BLaER1 (cell line): ENCODE results near the gene NFE2L3.

Source experiments
- H3K27ac ChIP-seq: shearing (Covaris generic); formaldehyde crosslinking; 2 replicates; pipeline ENCODE4 v1.8.1; 2022
- H3K27me3 ChIP-seq: shearing (Covaris generic); formaldehyde crosslinking; 2 replicates; pipeline ENCODE4 v1.8.1; 2022
- H3K36me3 ChIP-seq: shearing (Covaris generic); formaldehyde crosslinking; 2 replicates; pipeline ENCODE4 v1.8.1; 2022
- H3K4me1 ChIP-seq: shearing (Covaris generic); formaldehyde crosslinking; 2 replicates; pipeline ENCODE4 v1.8.1; 2022
- H3K4me2 ChIP-seq: shearing (Covaris generic); formaldehyde crosslinking; 2 replicates; pipeline ENCODE4 v1.8.1; 2022
- H3K4me3 ChIP-seq: shearing (Covaris generic); formaldehyde crosslinking; 2 replicates; pipeline ENCODE4 v1.8.1; 2022
- H3K9ac ChIP-seq: shearing (Covaris generic); formaldehyde crosslinking; 2 replicates; pipeline ENCODE4 v1.8.1; 2022
- H3K9me3 ChIP-seq: shearing (Covaris generic); formaldehyde crosslinking; 2 replicates; pipeline ENCODE4 v1.8.1; 2022
- H4K20me1 ChIP-seq: shearing (Covaris generic); formaldehyde crosslinking; 2 replicates; pipeline ENCODE4 v1.8.1; 2022
- Cebpa-rat ChIP-seq: shearing (Covaris generic); IDR thresholded peaks from 2 replicates; pipeline ENCODE4 v1.8.1; 2022

NFE2L3 gene

DNA sequence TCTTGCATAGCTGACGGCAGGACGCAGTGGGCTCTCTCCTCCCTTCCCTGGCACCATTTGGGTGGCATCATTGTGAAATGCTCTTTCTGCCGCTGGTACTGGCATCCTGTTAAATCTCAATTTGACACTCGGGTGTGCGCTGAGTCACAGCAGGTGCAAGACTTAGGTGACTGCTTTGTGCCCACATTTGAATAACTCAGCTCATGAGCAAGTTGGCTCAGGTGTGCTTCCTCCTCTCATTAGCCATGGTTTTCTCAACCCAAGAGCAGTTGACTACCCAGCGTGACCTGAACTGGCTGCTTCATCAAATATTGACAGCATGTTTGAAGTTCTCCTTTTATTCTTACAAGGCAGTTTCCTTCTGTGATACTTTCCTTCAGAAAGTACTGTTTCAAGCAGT, 24.6 kb upstream of the NFE2L3 start:
- Histone ChIP-seq H3K9me3 (no peaks in the 10 kb centered on the region), H3K9ac (no peak overlapping the region), H3K27ac (no peak overlapping the region), H3K27me3 (no peaks in the 10 kb centered on the region), H4K20me1 (no peaks in the 10 kb centered on the region), H3K4me1 (no peaks in the 10 kb centered on the region), H3K4me2 (no peak overlapping the region), H3K4me3 (no peak overlapping the region), H3K36me3 (no peaks in the 10 kb centered on the region)
- no peak for TF ChIP-seq Cebpa-rat

- Histone ChIP-seq H3K4me3 (no peak overlapping the region), H3K27me3 (no peaks in the 10 kb centered on the region), H3K27ac (no peak overlapping the region), H4K20me1 (no peaks in the 10 kb centered on the region), H3K4me2 (no peak overlapping the region), H3K9me3 (no peaks in the 10 kb centered on the region), H3K9ac (no peak overlapping the region), H3K4me1 (no peaks in the 10 kb centered on the region), H3K36me3 (no peaks in the 10 kb centered on the region)
- no peak for TF ChIP-seq Cebpa-rat
Observed at GRCh38 chr7:26131056-26131589, 20.9 kb upstream of the NFE2L3 start.

DNA sequence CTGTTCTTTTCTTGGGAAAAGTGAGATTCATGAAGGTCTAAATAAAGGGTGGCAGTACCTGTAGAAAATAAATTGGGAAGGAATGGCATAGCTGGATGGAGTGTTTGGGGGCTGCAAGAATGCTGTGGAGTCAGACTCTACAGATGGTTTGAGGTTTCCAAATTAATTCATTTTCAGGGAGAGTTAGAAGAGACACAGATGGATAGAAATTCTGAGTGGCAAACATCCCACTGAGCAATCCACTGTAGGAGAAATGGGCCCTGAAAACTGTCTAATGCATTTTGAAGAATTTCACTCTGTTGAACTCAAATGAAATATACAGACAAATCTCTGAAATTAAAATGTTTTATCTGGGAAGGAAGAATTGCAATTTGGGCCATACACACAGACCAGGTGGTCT, 16.9 kb upstream of the NFE2L3 start:
- H3K4me2 ChIP-seq = no peak overlapping the region
- H3K36me3 ChIP-seq = no peaks in the 10 kb centered on the region
- H3K9me3 ChIP-seq = no peaks in the 10 kb centered on the region
- no peak overlapping the region for H3K4me3 ChIP-seq
- H3K27me3 ChIP-seq = no peaks in the 10 kb centered on the region
- no peaks in the 10 kb centered on the region for H4K20me1 ChIP-seq
- H3K27ac ChIP-seq = no peak overlapping the region
- H3K9ac ChIP-seq = no peak overlapping the region
- no peaks in the 10 kb centered on the region for H3K4me1 ChIP-seq
- TF ChIP-seq Cebpa-rat = no peak

GRCh38 chr7:26135551-26135950, 16.4 kb upstream of the NFE2L3 start:
- H3K36me3 ChIP-seq = no peaks in the 10 kb centered on the region

DNA sequence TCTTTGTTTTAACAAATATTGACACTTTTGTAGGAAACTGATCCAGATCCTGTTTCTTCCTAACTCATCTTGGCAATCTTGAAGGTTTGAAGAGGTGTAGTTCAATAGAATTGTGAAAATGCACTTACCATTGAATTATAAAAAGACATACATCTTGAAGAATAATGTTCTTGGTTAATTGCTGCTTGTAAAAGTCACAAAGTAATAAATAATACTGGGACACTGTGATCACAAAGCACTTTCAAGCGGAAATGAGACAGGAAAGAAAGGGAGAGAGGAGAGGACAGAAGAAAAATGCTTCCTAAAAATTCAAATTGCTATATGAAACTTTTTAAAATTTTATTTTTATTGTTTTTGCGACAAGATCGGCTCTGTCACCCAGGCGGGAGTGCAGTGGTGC, 15.2 kb upstream of the NFE2L3 start:
- H4K20me1 ChIP-seq = no peaks in the 10 kb centered on the region
- H3K4me3 ChIP-seq = no peak overlapping the region
- H3K9me3 ChIP-seq = no peaks in the 10 kb centered on the region
- H3K36me3 ChIP-seq = no peaks in the 10 kb centered on the region
- no peak for TF ChIP-seq Cebpa-rat
- H3K27ac ChIP-seq = no peak overlapping the region
- no peak overlapping the region for H3K4me2 ChIP-seq
- H3K4me1 ChIP-seq = no peaks in the 10 kb centered on the region
- H3K9ac ChIP-seq = no peak overlapping the region
- no peaks in the 10 kb centered on the region for H3K27me3 ChIP-seq

More at GRCh38 chr7:26135551-26135950, 16.4 kb upstream of the NFE2L3 start:
- H4K20me1 ChIP-seq = no peaks in the 10 kb centered on the region
- no peaks in the 10 kb centered on the region for H3K4me1 ChIP-seq
- H3K4me3 ChIP-seq = no peak overlapping the region
- H3K9ac ChIP-seq = no peak overlapping the region
- H3K27ac ChIP-seq = no peak overlapping the region
- no peaks in the 10 kb centered on the region for H3K27me3 ChIP-seq
- no peaks in the 10 kb centered on the region for H3K9me3 ChIP-seq
- TF ChIP-seq Cebpa-rat = no peak
- H3K4me2 ChIP-seq = no peak overlapping the region

DNA sequence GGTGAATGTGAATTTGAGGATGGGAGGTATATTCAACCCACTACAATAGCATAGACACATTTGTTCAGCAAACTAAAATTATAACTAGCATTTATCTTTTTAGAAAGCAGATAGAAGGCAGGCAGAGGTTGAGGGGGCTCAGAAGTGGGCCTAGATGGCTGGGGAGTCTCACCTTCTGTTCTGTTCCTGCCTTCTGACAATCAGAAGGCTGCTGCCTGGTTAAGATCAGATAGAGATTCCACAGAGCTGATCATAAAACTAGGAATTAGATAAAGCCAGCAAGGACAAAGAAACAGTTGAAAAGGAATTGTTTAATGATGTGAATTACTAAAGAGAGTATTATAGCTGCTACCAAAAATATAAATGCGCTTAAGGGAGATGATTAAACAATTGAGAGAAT, 11.6 kb upstream of the NFE2L3 start:
- Histone ChIP-seq H3K4me1 (no peaks in the 10 kb centered on the region), H3K4me3 (no peak overlapping the region), H3K9ac (no peak overlapping the region), H3K9me3 (no peaks in the 10 kb centered on the region), H3K36me3 (no peaks in the 10 kb centered on the region), H3K27me3 (no peaks in the 10 kb centered on the region), H3K27ac (no peak overlapping the region), H3K4me2 (no peak overlapping the region), H4K20me1 (no peaks in the 10 kb centered on the region)
- TF ChIP-seq Cebpa-rat = no peak

GRCh38 chr7:26141077-26141476, 10.9 kb upstream of the NFE2L3 start:
- no peaks in the 10 kb centered on the region for H3K4me1 ChIP-seq
- H3K36me3 ChIP-seq = no peaks in the 10 kb centered on the region
- H3K27me3 ChIP-seq = no peaks in the 10 kb centered on the region
- H3K9me3 ChIP-seq = no peaks in the 10 kb centered on the region
- no peak for TF ChIP-seq Cebpa-rat
- H3K4me3 ChIP-seq = no peak overlapping the region
- no peak overlapping the region for H3K27ac ChIP-seq
- no peak overlapping the region for H3K9ac ChIP-seq
- no peaks in the 10 kb centered on the region for H4K20me1 ChIP-seq
- no peak overlapping the region for H3K4me2 ChIP-seq

DNA sequence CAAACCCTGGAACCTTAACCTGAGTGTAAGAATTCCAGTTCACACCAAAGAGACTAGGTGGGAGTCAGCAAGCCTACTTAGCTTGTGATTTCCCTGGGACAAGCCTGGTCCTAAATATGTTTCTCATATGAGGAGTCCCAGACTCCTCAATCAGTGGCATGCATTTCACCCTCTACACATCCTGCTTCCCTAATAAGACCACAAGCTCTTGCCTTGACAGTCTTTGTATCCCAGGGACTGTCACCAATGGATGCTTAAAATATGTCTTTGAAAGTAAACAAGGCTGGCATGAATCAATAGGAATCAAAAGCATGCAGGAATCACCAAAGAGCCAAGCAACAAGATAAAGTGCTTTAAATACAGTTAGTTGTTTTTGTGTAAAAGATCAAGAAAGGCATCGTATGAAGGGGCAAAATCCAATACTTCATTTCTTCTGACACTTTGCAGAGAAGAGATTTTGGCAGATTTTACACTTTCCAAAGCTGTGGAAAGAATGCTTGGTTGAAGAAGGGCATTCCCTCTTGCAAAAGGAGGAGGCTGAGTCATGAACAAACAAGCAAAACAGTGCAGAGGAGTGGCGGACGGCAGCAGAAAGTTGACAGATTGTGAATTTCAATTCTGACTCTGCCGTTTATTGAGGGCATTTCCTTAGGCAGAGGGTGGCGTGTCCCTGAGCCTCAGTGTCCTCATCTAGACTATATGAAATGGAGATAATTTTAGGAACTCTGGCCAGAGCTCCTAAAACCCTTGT, 8.5 kb upstream of the NFE2L3 start:
- H3K4me3 ChIP-seq = no peak overlapping the region
- H3K9me3 ChIP-seq = peaks cover 17% of the 10 kb centered on the region
- no peaks in the 10 kb centered on the region for H3K27me3 ChIP-seq
- no peak overlapping the region for H3K27ac ChIP-seq
- H3K36me3 ChIP-seq = no peaks in the 10 kb centered on the region
- H3K4me1 ChIP-seq = no peaks in the 10 kb centered on the region
- H4K20me1 ChIP-seq = no peaks in the 10 kb centered on the region
- TF ChIP-seq Cebpa-rat = no peak
- no peak overlapping the region for H3K4me2 ChIP-seq
- no peak overlapping the region for H3K9ac ChIP-seq

- no peaks in the 10 kb centered on the region for H3K4me1 ChIP-seq
- no peaks in the 10 kb centered on the region for H4K20me1 ChIP-seq
- no peaks in the 10 kb centered on the region for H3K36me3 ChIP-seq
- no peak overlapping the region for H3K4me2 ChIP-seq
- H3K9me3 ChIP-seq = peaks cover 17% of the 10 kb centered on the region
- TF ChIP-seq Cebpa-rat = no peak
- no peak overlapping the region for H3K9ac ChIP-seq
- H3K27ac ChIP-seq = no peak overlapping the region
- no peaks in the 10 kb centered on the region for H3K27me3 ChIP-seq
- no peak overlapping the region for H3K4me3 ChIP-seq
Observed at GRCh38 chr7:26144184-26145080, 7.6 kb upstream of the NFE2L3 start.

- no peak overlapping the region for H3K4me2 ChIP-seq
- TF ChIP-seq Cebpa-rat = no peak
Observed at GRCh38 chr7:26145238-26145637, 6.8 kb upstream of the NFE2L3 start.

More at GRCh38 chr7:26145238-26145637, 6.8 kb upstream of the NFE2L3 start:
- H3K27me3 ChIP-seq = no peaks in the 10 kb centered on the region
- no peak overlapping the region for H3K4me3 ChIP-seq
- no peak overlapping the region for H3K27ac ChIP-seq
- no peaks in the 10 kb centered on the region for H3K4me1 ChIP-seq
- no peaks in the 10 kb centered on the region for H3K36me3 ChIP-seq
- no peak overlapping the region for H3K9ac ChIP-seq
- peaks cover 17% of the 10 kb centered on the region for H3K9me3 ChIP-seq
- H4K20me1 ChIP-seq = no peaks in the 10 kb centered on the region
